GM19455 (cell line): ENCODE data around the gene OR2Z1.

Source experiments
- ATAC-seq: cut with Tn5 transposase; IDR thresholded peaks from one replicate; pipeline ENCODE4 v1.9.1; 2021; ENCODE audit not compliant: unreplicated experiment

Gene OR2Z1

DNA sequence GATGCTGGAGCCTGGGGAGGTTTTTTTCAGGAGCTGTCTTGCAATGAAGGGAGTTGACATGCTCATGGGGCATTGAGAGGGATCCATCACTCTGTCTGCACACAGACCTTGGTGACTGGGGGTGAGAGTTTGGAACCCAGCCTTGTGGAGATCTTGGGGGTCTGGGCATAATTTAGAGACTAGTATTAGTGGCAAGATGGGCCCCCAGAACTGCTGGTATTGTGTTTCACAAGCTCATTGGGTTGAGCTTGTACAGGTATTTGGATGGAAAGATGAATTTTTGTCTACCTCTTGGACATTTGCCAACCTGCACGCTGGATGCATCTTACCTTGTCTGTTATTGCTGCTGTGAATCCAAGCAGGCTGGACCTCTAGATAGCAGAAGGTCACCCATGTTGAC is at the start of gene OR2Z1:
TSS of gene OR2Z1 (plus strand) at position 301 of the 400 bp plus-strand sequence. CDS start 9,395 bp downstream, outside the sequence.
- no peak for ATAC-seq

DNA sequence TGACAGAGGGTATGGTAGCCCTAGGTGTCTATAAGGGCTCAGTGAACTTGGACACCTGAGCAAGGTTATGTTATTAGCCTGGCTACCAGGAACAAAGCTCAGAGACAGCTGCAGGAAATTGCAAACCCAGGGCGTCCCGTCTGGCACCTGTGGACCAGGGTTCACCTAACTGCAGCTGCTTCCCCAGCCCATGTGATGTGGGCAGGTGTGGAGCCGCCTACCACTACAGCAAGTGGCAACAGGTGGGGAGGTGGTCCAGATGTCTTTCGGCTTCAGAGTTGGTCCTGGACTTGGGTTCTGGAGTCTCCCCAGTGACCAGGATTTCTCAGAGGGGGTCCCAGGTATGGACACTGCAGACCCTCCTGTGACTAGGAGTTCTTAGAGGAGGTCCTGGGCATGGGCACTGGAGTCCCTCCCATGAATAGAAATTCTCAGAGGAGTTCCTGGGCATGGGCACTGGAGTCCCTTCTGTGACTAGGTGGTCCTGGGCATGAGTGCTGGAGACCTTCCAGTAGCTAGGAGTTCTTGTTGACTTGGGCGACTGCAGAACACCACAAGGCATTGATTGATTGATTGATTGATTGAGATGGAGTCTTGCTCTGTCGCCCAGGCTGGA is 48.0 kb upstream of the OR2Z1 start:
- ATAC-seq = no peak

- no peak for ATAC-seq
Measured at GRCh38 chr19:8675066-8675465, 46.4 kb upstream of the OR2Z1 start.

GRCh38 chr19:8678244-8678807 is 43.1 kb upstream of the OR2Z1 start:
- ATAC-seq = no peak

- ATAC-seq = no peak
Measured at GRCh38 chr19:8680676-8681344, 40.6 kb upstream of the OR2Z1 start.

DNA sequence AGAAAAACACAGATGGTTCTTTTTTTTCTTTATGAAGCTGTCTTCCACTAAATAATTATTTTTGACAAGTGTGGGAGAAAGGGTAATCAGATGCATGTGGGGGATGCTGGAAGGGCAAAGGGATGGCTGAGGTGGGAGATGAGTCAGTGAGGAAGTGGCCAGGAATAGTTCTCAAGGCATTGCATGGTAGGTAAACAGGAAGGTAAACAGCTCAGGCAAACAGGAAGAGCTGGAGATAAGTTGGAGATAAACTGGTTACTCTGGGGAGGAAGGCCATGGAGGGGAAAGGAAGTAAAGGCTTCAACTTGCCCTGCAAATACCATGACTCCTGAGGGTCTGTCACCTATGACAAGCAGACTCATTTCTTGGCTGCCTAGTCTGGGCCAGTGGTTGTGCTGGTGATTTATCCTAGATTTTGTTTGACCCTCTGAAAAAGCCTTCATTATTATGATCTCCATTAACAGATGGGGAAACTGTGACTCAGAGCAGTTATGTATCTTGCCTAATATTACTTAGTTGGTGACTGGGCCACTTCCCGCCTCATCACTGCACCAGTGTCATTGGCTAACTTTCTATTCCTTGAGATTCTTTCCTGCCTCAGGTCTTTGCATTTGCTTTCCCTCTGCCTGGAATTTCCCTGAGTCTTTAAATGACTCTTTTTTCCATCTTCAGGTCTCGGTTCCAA is 39.9 kb upstream of the OR2Z1 start:
- ATAC-seq = no peak

DNA sequence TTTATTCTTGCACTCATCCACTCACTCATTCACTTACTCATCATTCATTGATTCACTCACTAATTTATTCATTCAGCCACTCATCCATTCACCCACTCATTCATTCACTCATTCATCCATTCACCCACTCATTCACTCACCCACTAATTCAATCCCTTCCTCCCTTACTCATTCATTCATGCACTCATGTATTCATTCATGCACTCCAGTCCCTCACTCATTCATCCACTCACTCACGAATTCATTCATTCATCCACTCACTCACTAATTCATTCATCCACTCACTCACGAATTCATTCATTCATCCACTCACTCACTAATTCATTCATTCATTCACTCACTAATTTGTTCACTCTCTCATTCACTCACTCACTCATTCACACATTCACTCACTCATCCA is 39.0 kb upstream of the OR2Z1 start:
- no peak for ATAC-seq

- no peak for ATAC-seq
Measured at GRCh38 chr19:8682931-8683330, 38.5 kb upstream of the OR2Z1 start.

DNA sequence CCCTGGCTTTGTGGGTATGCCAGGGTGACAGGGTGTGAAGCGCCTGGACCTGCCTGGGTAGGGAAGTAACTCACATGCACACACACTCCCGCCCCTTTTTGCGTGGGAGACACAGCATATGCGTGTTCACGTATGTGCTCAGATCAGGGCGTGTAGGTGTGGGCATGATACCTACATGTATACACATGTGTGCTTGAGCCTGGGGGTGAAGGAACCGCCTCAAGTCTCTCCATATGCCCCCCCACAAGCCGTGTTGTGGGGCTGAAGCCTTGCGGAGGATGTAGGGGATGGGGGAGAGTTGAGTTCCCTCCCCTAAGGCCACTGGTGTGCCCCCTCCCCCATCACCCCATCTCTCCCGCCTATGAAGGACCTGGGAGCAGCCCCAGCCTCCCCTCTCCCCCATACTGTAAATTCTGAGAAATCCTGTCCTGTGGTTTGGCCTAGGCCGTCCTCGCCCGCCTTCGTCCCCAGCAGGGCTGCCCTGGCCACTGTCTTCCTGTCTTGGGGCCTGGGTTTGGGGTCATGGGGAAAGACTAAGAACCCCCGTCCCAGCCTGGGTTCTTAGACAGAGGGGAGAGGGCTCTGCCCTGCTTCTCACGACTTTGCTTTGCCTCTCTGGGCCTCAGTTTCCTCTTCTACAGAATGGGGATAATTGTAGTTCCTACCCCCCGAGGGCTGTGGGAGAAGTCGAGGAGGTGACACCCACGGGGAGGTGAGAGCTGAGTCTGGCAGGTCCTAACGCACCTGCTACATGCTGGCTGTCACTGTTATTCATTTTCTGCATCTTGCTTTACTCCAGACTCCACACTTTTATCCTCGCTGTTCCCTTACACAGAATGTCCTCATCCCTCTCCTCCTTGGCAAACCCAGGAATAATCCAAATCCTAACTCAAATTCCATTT is 37.2 kb upstream of the OR2Z1 start:
- ATAC-seq = no peak

DNA sequence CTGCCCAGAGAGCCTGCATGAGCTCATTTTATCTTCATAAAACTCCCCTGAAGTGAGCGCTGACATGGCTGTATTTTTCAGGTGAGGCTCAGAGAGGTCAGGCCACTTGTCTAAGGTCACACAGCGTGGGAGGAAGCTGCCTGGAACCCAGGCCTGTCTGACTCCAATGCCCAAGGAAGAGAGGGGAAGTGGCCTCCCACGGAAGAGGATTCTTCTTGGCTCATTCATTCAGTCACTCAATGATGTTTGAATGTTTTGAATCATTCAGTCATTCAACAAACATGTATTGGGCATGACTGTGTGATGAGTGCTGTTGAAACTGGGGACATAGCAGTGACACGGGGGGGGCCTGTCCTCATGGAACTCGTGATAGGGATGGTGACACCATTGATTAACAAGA is 34.9 kb upstream of the OR2Z1 start:
- no peak for ATAC-seq

DNA sequence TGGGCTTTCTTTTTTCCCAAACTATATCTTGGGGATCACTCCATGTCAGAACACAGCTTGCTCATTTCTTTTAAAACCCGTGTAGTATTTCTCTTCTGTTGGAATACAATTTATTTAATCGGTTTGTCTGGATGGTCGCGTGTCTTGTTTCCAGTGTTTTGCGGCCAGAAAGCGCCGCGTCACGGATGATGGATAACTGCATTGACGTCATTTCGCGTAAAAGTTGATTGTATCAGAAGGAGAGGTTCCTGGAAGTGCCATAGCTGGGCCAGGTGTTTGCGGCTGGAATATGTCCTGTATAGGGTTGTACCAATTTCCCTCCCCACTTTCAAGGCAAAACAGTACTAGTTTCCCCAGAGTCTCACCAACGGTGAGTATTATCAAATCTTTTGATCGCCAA is 32.5 kb upstream of the OR2Z1 start:
- ATAC-seq = no peak

DNA sequence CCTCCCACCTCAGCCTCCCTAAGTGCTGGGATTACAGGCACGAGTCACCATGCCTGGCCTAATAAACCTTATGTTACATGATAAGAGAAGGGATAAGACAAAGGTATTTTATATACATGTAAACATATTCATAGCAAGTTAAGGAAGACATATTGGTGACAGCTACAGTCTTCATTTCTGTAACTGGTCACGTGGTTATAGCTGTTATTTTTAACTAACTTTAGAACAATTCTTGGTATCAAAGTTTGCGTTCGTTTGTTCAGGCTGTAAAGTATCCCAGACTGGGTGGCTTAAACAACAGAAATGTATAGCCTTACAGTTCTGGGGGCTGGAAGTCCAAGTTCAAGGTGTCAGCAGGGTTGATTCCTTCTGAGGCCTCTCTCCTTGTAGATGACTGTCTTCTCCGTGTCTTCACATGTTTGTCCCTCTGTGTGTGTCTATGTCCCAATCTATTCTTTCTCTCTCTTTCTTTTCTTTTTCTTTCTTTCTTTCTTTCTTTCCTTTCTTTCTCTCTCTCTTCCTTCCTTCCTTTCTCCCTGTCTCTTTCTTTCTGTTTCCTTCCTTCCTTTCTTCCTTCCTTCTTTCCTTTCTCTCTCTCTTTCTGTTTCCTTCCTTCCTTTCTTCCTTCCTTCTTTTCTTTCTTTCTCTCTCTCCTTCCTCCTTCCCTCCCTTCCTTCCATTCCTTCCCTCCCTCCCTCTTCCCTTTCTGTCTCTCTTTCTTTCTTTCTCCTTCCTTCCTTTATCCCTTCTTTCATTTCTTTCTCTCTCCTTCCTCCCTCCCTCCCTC is 30.5 kb upstream of the OR2Z1 start:
- ATAC-seq = no peak

DNA sequence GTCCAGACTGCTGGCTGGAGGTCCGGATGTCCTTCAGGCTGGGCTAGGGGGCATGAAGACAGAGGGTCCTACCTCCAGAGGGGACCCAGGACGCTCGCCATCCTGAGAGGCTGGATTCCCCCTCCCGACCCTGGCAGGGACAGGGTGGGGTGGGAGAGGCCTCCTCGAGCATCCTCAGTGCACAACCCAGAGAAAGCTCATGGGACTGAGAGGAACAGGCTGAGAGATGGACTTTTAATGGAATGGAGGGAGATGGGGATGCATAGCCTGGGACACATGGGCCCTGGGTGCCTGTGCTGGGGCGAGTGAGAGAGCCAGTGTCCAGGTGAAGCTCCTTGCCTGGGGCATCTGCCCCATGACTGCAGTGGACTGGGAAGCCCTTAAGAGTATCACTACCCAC is 25.9 kb upstream of the OR2Z1 start:
- ATAC-seq = no peak

DNA sequence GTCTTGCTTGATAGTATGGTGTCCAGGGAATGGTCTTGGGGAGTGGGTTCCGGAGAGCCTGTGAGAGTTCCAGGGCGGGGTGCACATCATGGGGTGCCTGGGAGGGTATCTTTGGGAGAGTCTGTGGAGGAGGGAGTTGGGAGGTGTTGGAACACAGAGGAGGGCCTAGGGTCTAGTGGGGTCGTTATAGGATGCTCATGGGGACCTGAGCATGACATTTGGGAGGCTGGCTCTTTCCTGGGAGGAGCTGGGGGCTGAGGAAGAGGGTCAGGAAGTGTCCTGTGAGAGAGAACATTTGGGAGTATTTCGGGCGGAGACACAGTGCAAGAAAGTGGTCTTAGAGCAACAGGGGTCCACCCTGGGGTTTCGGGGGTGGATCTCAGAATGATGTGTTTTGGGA is 25.5 kb upstream of the OR2Z1 start:
- no peak for ATAC-seq

DNA sequence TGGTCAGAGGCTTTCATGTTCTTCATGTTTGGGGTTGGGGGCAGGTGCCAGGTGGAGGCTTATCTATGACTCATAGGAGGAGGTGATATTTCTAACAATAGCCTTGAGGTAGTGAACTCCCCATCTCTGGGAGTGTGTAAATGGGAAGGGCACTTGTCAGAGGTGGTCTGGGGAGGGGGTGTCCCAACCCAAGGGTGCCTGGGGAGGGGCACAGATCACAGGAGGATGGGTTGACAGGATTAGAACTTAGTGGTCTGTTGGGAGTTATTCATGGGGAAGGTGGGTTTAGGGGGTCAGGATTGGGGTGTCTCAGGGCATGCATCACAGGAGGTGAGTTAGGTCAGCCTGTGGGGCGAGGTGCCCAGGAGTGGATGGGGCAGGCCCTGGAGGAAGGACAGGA is 24.4 kb upstream of the OR2Z1 start:
- no peak for ATAC-seq

GRCh38 chr19:8697671-8698432 is 23.6 kb upstream of the OR2Z1 start:
- ATAC-seq = no peak

- ATAC-seq = no peak
Measured at GRCh38 chr19:8698433-8699063, 22.9 kb upstream of the OR2Z1 start, which contains the start of gene ACTL9. Gene ACTL9 (minus strand): TSS chr19:8698795. CDS start chr19:8698701, 94 bp downstream.

DNA sequence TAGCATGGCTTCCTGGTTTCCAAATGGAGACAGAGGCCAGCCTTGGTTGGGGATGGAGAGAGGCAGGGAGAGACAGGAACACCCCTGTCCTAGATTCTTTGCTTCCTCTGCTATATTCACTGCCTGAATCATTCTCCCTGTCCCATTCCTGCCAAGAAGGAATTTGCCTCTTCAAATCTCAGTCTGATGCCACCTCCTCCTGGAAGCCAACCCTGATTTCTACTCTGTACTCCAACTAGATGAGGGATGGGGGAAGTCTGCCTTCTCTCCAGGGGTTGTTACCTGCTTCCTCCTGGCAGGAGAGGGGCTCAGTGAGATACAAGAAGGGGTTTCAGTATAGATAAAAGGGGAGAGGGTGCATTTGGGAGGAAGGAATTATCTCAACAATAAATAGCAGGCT is 21.5 kb upstream of the OR2Z1 start:
- no peak for ATAC-seq

- no peak for ATAC-seq
Measured at GRCh38 chr19:8700956-8701355, 20.5 kb upstream of the OR2Z1 start.
